Adrenal gland (tissue), 12 donors: ENCODE data around the gene ZNF28. TPM values are rescaled to one million over a fixed set of nuclear protein-coding genes. Genes with fewer than 3 reads are reported as not detected.
"Not testable (repeated sequence)": the region's sequence is repeated elsewhere in the genome, so short reads cannot be mapped to it uniquely, and the experiment has no call there.

ENCODE experiments used
- DNase-seq, 7 donors: peaks; one replicate each; pipeline ENCODE4 v3.0.0-alpha.2; 2019 to 2020
- H3K27ac ChIP-seq, 5 donors: fragments of 200-600 bp; sonication (generic) in 4 of 5; 1 replicate in 3 of 5; 2 replicates in 2 of 5; pipeline versions ENCODE4 v1.5.1 to v1.8.0; 2016 to 2020; ENCODE audit warnings: mild to moderate bottlenecking in 1 of 5
- H3K27me3 ChIP-seq: fragments of 200-600 bp; 2 replicates; pipeline ENCODE4 v1.8.0; 2021
- H3K36me3 ChIP-seq, 2 donors: fragments of 200-600 bp; replicated peaks in 1 of 2; 1 replicate in 1 of 2; 2 replicates in 1 of 2; pipeline versions ENCODE4 v1.5.1 to v1.8.0; 2018 to 2022
- H3K4me1 ChIP-seq, 2 donors: fragments of 200-600 bp; replicated peaks in 1 of 2; 1 replicate in 1 of 2; 2 replicates in 1 of 2; pipeline versions ENCODE4 v1.5.1 to v1.8.0; 2018 to 2021
- H3K4me3 ChIP-seq, 4 donors: fragments of 200-600 bp; sonication (generic) in 3 of 4; one replicate each; pipeline ENCODE4 v1.5.1; 2016 to 2018
- H3K9me3 ChIP-seq, 3 donors: fragments of 200-600 bp; sonication (generic) in 1 of 3; replicated peaks in 1 of 3; 1 replicate in 2 of 3; 2 replicates in 1 of 3; pipeline versions ENCODE4 v1.5.1 to v1.8.0; 2016 to 2021
- POLR2A ChIP-seq, 2 donors: fragments of 450-650 bp; IDR thresholded peaks; one replicate each; pipeline ENCODE4 v1.6.1; 2017; ENCODE audit warnings: antibody characterized with exemption in 2 of 2, mild to moderate bottlenecking in 2 of 2, moderate library complexity in 1 of 2
- WGBS, 4 donors: extraction: QIAGEN DNeasy Blood & Tissue Kit in 2 of 4; methylation state at CpG; one replicate each; pipeline versions ENCODE4 v1.1.5 to v1.1.7; 2013 to 2017; 5-methylcytosine and 5-hydroxymethylcytosine counted together
- intact Hi-C, 2 donors: fragments of 100-400 bp; cut with DNase I; formaldehyde crosslinking; loops; one replicate each; pipeline versions ENCODE4 v1.14.1 to v1.15.0; 2022 to 2023
- polyA plus RNA-seq, 3 donors: library from polyadenylated mRNA; stranded (reverse); fragments of 200-250 nt in 2 of 3; fragments of 350-450 nt in 1 of 3; fragmentation: Illumina TruSeq in 1 of 3; extraction: RNeasy Lipid Tissue Mini Kit (QIAGEN cat#74804) in 1 of 3; gene quantifications; one replicate each; pipeline ENCODE4 v1.2.3, GENCODE V29; 2013 to 2014
- total RNA-seq, 9 donors: library from RNA; depleted of rRNA in 4 of 9; stranded (reverse); fragments of >200 nt in 4 of 9; fragments of 120-200 nt in 1 of 9; fragmentation: NEBNext Ultra II Directional in 1 of 9; extraction: Animal tissue kit (Norgen Biotek cat#: 25700) in 1 of 9; gene quantifications; one replicate each; pipeline versions ENCODE4 v1.1.0 to v1.2.4, GENCODE V29; 2013 to 2023
- TF ChIP-seq, protein P1 (sequence below), 6 experiments: fragments of 450-650 bp in 4 of 6; fragments of 200-600 bp in 2 of 6; sonication (generic) in 1 of 6; IDR thresholded peaks; 1 replicate in 5 of 6; 2 replicates in 1 of 6; pipeline versions ENCODE4 v1.5.1 to v1.8.0; 2016 to 2021; ENCODE audit warnings: antibody characterized with exemption in 6 of 6, mild to moderate bottlenecking in 2 of 6, moderate library complexity in 1 of 6
- donor health status: healthy with polysubstance abuse.
- donor health status: Bipolar disorder and iron deficiency.
- donor health status: DM: yes; HTN: yes; CAD: no.
- donor health status: DM: no; HTN: no; CAD: no.
- donor health status: DM: no; HTN: no; CAD: no.
- donor health status: DM: yes; HTN: yes; CAD: no.

The ZNF28 gene
- total and polyA plus RNA-seq, 12 donors = 2.1 to 51.9 (median 16.1) TPM

DNA sequence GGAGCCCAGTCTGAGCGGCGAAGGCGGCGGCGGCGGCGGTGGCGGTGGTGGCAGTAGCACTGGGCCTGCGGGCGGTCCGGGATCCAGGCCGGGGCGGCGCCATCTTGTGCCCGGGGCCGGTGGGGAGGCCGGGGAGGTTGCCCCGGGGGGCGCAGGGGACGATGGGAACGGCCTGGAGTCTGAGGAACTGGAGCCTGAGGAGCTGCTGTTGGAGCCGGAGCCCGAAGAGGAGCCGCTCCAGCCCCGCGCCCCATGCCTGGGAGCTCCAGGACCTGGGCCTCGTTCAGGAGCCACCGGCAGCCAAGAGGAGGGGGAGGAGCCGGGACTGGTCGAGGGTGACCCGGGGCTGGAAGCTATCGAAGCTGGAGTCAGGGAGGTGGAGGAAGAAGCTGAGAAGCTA is 11.6 kb downstream of the ZNF28 start:
- WGBS, 4 donors = 92 to 97% (median 95%) methylated on average over 17 to 32 of the region's 32 CpGs
- no peak overlapping the region for H3K27ac ChIP-seq
- no peaks in the 10 kb centered on the region for H3K9me3 ChIP-seq
- no peaks in the 10 kb centered on the region for H3K27me3 ChIP-seq
- no peak overlapping the region for H3K4me3 ChIP-seq
- no peak for DNase-seq
- H3K4me1 ChIP-seq = no peaks in the 10 kb centered on the region
- intact Hi-C loops = no loop called here
- TF ChIP-seq, protein P1, sequence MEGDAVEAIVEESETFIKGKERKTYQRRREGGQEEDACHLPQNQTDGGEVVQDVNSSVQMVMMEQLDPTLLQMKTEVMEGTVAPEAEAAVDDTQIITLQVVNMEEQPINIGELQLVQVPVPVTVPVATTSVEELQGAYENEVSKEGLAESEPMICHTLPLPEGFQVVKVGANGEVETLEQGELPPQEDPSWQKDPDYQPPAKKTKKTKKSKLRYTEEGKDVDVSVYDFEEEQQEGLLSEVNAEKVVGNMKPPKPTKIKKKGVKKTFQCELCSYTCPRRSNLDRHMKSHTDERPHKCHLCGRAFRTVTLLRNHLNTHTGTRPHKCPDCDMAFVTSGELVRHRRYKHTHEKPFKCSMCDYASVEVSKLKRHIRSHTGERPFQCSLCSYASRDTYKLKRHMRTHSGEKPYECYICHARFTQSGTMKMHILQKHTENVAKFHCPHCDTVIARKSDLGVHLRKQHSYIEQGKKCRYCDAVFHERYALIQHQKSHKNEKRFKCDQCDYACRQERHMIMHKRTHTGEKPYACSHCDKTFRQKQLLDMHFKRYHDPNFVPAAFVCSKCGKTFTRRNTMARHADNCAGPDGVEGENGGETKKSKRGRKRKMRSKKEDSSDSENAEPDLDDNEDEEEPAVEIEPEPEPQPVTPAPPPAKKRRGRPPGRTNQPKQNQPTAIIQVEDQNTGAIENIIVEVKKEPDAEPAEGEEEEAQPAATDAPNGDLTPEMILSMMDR (IDR thresholded peaks at IDR 0.05) = no peak
- no peak for TF ChIP-seq POLR2A (IDR thresholded peaks at IDR 0.05)
- H3K36me3 ChIP-seq = peaks cover 0 to 15% of the 10 kb centered on the region in 2 donors

DNA sequence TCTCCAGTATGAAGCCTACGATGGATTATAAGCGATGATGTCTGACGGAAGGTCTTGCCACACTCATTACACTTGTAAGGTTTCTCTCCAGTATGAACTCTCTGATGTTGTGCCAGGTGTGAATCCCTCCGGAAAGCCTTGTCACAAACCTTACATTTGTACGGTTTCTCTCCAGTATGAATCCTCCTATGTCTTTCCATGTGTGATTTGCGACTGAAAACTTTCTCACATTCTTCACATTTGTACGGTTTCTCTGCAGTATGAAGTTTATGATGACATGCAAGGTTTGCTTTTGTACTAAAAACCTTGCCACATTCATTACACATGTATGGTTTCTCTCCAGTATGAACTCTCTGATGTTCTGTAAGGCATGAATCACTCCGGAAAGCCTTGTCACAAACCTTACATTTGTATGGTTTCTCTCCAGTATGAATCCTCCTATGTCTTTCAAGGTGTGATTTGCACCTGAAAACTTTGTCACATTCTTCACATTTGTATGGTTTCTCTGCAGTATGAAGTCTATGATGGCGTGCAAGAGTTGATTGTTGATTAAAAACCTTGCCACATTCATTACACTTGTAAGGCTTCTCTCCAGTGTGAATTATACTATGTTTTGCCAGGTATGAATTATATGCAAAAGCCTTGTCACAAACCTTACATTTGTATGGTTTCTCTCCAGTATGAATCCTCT is 21.3 kb downstream of the ZNF28 start:
- DNase-seq, H3K4me3 ChIP-seq, H3K27ac ChIP-seq, H3K4me1 ChIP-seq, intact Hi-C loops, H3K27me3 ChIP-seq: not testable (repeated sequence)
- peaks cover 0 to 60% (median 20%) of the 10 kb centered on the region in 3 donors for H3K9me3 ChIP-seq
- peaks cover 0 to 15% of the 10 kb centered on the region in 2 donors for H3K36me3 ChIP-seq
- 94 to 98% (median 97%) methylated on average over 9 of the region's 9 CpGs for WGBS, 4 donors

DNA sequence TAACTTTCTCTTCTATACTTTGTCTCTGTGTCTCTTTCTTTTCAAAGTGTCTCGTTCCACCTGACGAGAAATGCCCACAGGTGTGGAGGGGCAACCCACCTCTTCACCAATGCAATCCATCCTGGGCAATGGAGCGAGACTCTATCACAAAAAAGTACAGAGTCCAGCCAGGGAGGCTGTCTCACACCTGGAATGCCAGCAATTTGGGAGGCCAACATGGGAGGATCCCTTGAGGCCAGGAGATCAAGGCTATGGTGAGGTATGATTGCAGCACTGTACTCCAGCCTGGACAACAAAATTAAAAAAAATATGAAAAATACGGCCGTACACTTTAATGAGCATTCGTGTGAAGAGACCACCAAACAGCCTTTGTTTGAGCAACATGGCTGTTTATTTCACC is 32.0 kb downstream of the ZNF28 start:
- no peak for DNase-seq
- H3K9me3 ChIP-seq = no peaks in the 10 kb centered on the region
- TF ChIP-seq, protein P1 (IDR thresholded peaks at IDR 0.05) = no peak
- TF ChIP-seq POLR2A (IDR thresholded peaks at IDR 0.05) = no peak
- no peaks in the 10 kb centered on the region for H3K36me3 ChIP-seq
- intact Hi-C loops = no loop called here
- H3K27me3 ChIP-seq = no peaks in the 10 kb centered on the region
- peaks cover 4 to 13% of the 10 kb centered on the region in 2 donors for H3K4me1 ChIP-seq
- no peak overlapping the region for H3K27ac ChIP-seq
- 84 to 95% (median 93%) methylated on average over 6 of the region's 6 CpGs for WGBS, 4 donors
- H3K4me3 ChIP-seq = no peak overlapping the region

DNA sequence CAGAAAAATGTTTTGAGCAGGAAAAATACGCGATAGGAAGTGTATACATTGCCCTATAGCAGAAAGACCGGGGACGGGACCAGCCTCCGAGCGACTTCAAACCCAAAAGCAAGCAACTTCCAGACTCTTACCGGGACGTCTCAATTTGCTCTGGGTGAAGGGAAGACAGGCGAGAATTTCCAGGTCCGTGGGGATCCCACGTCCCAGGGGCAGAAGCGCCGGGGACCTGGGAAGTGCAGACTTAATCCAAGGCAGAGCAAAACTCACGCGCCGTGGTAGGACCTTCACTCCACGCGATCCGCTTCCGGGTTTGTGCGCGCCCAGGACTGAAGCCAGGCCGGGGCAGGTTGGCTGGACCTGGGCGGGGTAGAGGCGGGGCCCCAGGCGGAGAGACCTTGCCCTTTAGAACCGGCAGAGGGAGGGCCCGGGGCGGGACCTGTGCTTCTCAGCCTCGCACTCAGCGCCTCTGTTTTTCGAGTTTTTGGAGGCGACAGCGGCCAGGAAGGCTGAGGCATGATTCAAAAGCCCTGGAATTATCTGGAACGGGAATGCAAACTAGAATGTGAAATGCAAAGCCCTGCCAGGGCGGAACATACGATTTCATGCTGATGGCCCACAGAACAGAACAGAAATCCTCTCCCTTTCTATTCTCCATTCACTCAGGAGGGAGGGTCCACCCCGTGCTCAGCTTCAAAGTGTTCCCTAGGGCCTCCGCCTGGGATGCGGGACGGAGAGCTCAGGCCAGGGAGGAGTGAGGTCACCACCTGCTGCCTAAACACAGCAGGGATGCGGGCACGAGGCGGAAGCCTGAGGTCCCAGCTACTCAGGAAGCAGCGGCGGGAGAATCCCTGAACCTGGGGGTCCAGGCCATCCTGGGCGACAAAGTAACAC is 34.7 kb downstream of the ZNF28 start, which contains the start of gene ZNF600:
ZNF600 (minus strand) TSS at position 328 of the 891 bp plus-strand sequence. CDS start 7,903 bp downstream, outside the sequence.
- WGBS, 4 donors = 2 to 5% (median 5%) methylated on average over 20 to 47 of the region's 47 CpGs

More for the DNA sequence above, 34.7 kb downstream of the ZNF28 start, which contains the start of gene ZNF600:
- peak; percentile 89 to 94 (median 91) for DNase-seq
- H3K9me3 ChIP-seq, H3K36me3 ChIP-seq, intact Hi-C loops, H3K27me3 ChIP-seq: not testable (repeated sequence)
- peak in 1 of 2 donors; percentile 61 for TF ChIP-seq POLR2A (IDR thresholded peaks at IDR 0.05)
- TF ChIP-seq, protein P1 (IDR thresholded peaks at IDR 0.05) = peak in 5 of 6 experiments; percentile 19 to 49 (median 23)
- Histone ChIP-seq H3K4me1 (peaks cover 4 to 13% of the 10 kb centered on the region in 2 donors), H3K4me3 (peak within 1 kb of the TSS; percentile 41 to 80 (median 57)), H3K27ac (peak within 1 kb of the TSS in 3 of 5 donors; percentile 54 to 82 (median 75))
